HepG2 (cell line): Measurements from ENCODE around the gene SIRT7. TPM values are rescaled to one million over a fixed set of nuclear protein-coding genes. Genes with fewer than 3 reads are reported as not detected.
A peak's percentile ranks its signal among the peaks of the same experiment; 100 is the strongest.

Experiments used
- AFF4 ChIP-seq: sonication (generic); formaldehyde crosslinking; IDR thresholded peaks from 2 replicates; pipeline ENCODE4 v1.4.0; 2020; ENCODE audit warnings: missing genetic modification reagents
- AGO2 ChIP-seq: fragments of 200-400 bp; formaldehyde crosslinking; optimal IDR thresholded peaks from 2 replicates; pipeline ENCODE3; 2017; ENCODE audit warnings: mild to moderate bottlenecking, low read depth, low read length, moderate library complexity
- ATF4 ChIP-seq, 2 experiments: fragments of 450-650 bp in 1 of 2; sonication (generic) in 1 of 2; formaldehyde crosslinking; IDR thresholded peaks; 2 replicates each; pipeline versions ENCODE4 v1.5.0 to v1.8.0; 2020 to 2022; ENCODE audit warnings: mild to moderate bottlenecking in 1 of 2, missing genetic modification reagents in 1 of 2
- CHCHD3 ChIP-seq: sonication (generic); formaldehyde crosslinking; IDR thresholded peaks from 2 replicates; pipeline ENCODE4 v1.8.0; 2022; ENCODE audit warnings: mild to moderate bottlenecking, missing genetic modification reagents, moderate library complexity
- DPF2 ChIP-seq: sonication (generic); formaldehyde crosslinking; IDR thresholded peaks from 2 replicates; pipeline ENCODE4 v1.4.0; 2020; ENCODE audit warnings: mild to moderate bottlenecking, low read depth, missing genetic modification reagents, borderline replicate concordance
- GABPB1 ChIP-seq: IDR thresholded peaks from 2 replicates; pipeline ENCODE4 v1.6.1; 2016; ENCODE audit warnings: mild to moderate bottlenecking, missing genetic modification reagents, moderate library complexity, missing compliant biosample characterization
- HDAC6 ChIP-seq: fragments of 200-600 bp; sonication (generic); IDR thresholded peaks from 2 replicates; pipeline ENCODE4 v1.7.0; 2017; ENCODE audit warnings: mild to moderate bottlenecking, antibody characterized with exemption, low read length, low read depth
- HOXD1 ChIP-seq: sonication (generic); formaldehyde crosslinking; IDR thresholded peaks from 2 replicates; pipeline ENCODE4 v1.5.0; 2020; ENCODE audit warnings: missing genetic modification reagents
- JDP2 ChIP-seq: sonication (generic); formaldehyde crosslinking; IDR thresholded peaks from 2 replicates; pipeline ENCODE4 v1.8.1; 2022; ENCODE audit warnings: missing genetic modification reagents, borderline replicate concordance
- KLF11 ChIP-seq: IDR thresholded peaks from 2 replicates; pipeline ENCODE4 v1.6.1; 2016; ENCODE audit warnings: missing compliant biosample characterization
- MED8 ChIP-seq: sonication (generic); formaldehyde crosslinking; IDR thresholded peaks from 2 replicates; pipeline ENCODE4 v1.8.1; 2023; ENCODE audit warnings: mild to moderate bottlenecking, missing genetic modification reagents; ENCODE audit not compliant: insufficient replicate concordance
- MXD3 ChIP-seq: IDR thresholded peaks from 2 replicates; pipeline ENCODE4 v1.6.1; 2016; ENCODE audit warnings: mild to moderate bottlenecking, missing biosample characterization, missing genetic modification reagents
- MZF1 ChIP-seq: sonication (generic); formaldehyde crosslinking; IDR thresholded peaks from 2 replicates; pipeline ENCODE4 v1.8.1; 2023; ENCODE audit warnings: mild to moderate bottlenecking, missing genetic modification reagents, borderline replicate concordance
- TGIF2 ChIP-seq: IDR thresholded peaks from 2 replicates; pipeline ENCODE4 v1.6.1; 2016; ENCODE audit warnings: control low read depth, missing compliant biosample characterization
- ZNF136 ChIP-seq: sonication (generic); formaldehyde crosslinking; IDR thresholded peaks from 2 replicates; pipeline ENCODE4 v1.8.1; 2022; ENCODE audit warnings: low read depth, mild to moderate bottlenecking, moderate library complexity, missing genetic modification reagents
- ZNF30 ChIP-seq: sonication (generic); formaldehyde crosslinking; IDR thresholded peaks from 2 replicates; pipeline ENCODE4 v1.5.0; 2020; ENCODE audit warnings: mild to moderate bottlenecking, missing genetic modification reagents
- ZNF501 ChIP-seq: sonication (generic); formaldehyde crosslinking; IDR thresholded peaks from 2 replicates; pipeline ENCODE4 v1.5.1; 2020; ENCODE audit warnings: mild to moderate bottlenecking, moderate library complexity, missing genetic modification reagents
- ZNF567 ChIP-seq: sonication (generic); formaldehyde crosslinking; IDR thresholded peaks from 2 replicates; pipeline ENCODE4 v1.8.1; 2023; ENCODE audit warnings: mild to moderate bottlenecking, missing genetic modification reagents, borderline replicate concordance
- ZNF619 ChIP-seq: sonication (generic); formaldehyde crosslinking; IDR thresholded peaks from 2 replicates; pipeline ENCODE4 v1.4.0; 2020; ENCODE audit warnings: mild to moderate bottlenecking, missing genetic modification reagents
- ZNF672 ChIP-seq: sonication (generic); formaldehyde crosslinking; IDR thresholded peaks from 2 replicates; pipeline ENCODE4 v1.8.1; 2022; ENCODE audit warnings: missing genetic modification reagents
- ZNF737 ChIP-seq: sonication (generic); formaldehyde crosslinking; IDR thresholded peaks from 2 replicates; pipeline ENCODE4 v1.5.0; 2020; ENCODE audit warnings: missing genetic modification reagents, mild to moderate bottlenecking, borderline replicate concordance
- ZNF781 ChIP-seq: sonication (generic); formaldehyde crosslinking; IDR thresholded peaks from 2 replicates; pipeline ENCODE4 v1.5.1; 2020; ENCODE audit warnings: borderline replicate concordance, mild to moderate bottlenecking, missing genetic modification reagents; ENCODE audit errors: not compliant biosample characterization
- polyA plus RNA-seq, 8 experiments: library from polyadenylated mRNA; depleted of rRNA in 3 of 8; stranded (reverse) in 7 of 8; unstranded in 1 of 8; fragments of >200 nt; fragmentation: Illumina TruSeq in 4 of 8; extraction: Trizol in 4 of 8; gene quantifications; 2 replicates each; pipeline versions ENCODE4 v1.2.1 to v1.2.3, GENCODE V29; 2011 to 2016; ENCODE audit warnings: low read depth in 4 of 8, missing spikeins in 1 of 8, mixed read lengths in 1 of 8; ENCODE audit not compliant: insufficient read depth in 1 of 8
- total RNA-seq, 5 experiments: library from RNA; depleted of rRNA; stranded (reverse); fragments of >200 nt; fragmentation: Illumina TruSeq; extraction: Trizol; gene quantifications; 2 replicates each; pipeline ENCODE4 v1.2.3, GENCODE V29; 2016; ENCODE audit warnings: low read depth in 1 of 5
- TF ChIP-seq, protein P1 (sequence below): IDR thresholded peaks from 2 replicates; pipeline ENCODE4 v1.6.1; 2016; ENCODE audit warnings: missing compliant biosample characterization, missing genetic modification reagents, borderline replicate concordance

The SIRT7 gene
- total and polyA plus RNA-seq, 2 of the 13 experiments (the other 11 are each of a cell fraction or from before 2014, with no cell fraction given), result 8.3 to 24.8 TPM

DNA sequence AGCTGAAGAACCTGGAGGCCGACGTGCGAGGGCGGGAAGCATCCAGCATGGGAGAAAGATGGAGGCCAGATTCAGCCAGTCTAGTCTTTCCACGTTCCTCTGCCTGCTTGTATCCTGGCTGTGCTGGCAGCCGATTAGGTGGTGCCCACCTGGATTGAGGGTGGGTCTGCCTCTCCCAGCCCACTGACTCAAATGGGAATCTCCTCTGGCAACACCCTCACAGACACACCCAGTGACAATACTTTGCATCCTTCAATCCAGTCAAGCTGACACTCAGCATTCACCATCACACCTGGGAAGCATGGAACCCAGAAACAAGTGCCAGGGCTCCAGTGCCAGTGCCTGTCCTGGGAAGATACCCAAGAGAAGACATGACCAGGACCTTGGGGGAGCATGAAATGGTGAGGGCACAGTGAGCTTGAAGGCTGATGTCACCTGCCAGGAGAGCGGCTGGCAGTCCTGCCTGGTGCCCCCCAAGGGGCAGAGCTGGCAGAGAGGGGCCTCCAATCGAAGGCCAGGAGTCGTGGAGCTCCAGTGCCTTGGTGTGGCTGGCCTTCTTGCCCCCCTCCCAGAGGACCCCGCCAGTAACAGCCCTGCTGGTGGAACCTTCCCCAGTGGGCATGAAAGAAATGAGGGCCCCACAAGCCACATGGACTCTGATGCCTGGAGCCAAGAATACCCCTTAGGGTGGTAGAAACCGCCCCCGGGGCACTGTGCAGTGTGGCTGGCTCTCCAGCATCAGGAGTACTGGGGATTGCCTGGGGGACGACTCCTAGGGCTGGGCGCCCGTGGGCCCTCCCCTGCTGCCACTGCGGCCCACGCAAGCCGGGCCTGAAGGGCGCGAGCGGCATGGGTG is 16.6 kb downstream of the SIRT7 start (continued):
- TF ChIP-seq ZNF781 (CRISPR knock-in tag), result peak; percentile 31
- TF ChIP-seq JDP2 (CRISPR knock-in tag), result no peak
- TF ChIP-seq MZF1 (CRISPR knock-in tag), result no peak
- no peak for TF ChIP-seq KLF11 (CRISPR knock-in tag)
- TF ChIP-seq TGIF2 (CRISPR knock-in tag), result 0 out of 2 replicates have a peak, but pooled peaks have one; percentile 36
- TF ChIP-seq, protein P1, sequence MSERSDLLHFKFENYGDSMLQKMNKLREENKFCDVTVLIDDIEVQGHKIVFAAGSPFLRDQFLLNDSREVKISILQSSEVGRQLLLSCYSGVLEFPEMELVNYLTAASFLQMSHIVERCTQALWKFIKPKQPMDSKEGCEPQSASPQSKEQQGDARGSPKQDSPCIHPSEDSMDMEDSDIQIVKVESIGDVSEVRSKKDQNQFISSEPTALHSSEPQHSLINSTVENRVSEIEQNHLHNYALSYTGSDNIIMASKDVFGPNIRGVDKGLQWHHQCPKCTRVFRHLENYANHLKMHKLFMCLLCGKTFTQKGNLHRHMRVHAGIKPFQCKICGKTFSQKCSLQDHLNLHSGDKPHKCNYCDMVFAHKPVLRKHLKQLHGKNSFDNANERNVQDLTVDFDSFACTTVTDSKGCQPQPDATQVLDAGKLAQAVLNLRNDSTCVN (CRISPR knock-in tag), result 0 out of 2 replicates have a peak, but pooled peaks have one; percentile 9
- TF ChIP-seq ZNF737 (CRISPR knock-in tag), result peak; percentile 15; the same call in 1 of the 2 replicates
- no peak for TF ChIP-seq HDAC6
- peak; percentile 21 for TF ChIP-seq GABPB1 (CRISPR knock-in tag)
- no peak for TF ChIP-seq AFF4 (CRISPR knock-in tag)
- no peak for TF ChIP-seq ZNF136 (CRISPR knock-in tag)
- no peak for TF ChIP-seq ZNF672
- TF ChIP-seq MED8 (CRISPR knock-in tag), result peak; percentile 38
- 0 out of 2 replicates have a peak, but pooled peaks have one; percentile 54 for TF ChIP-seq ZNF567
- no peak for TF ChIP-seq MXD3 (CRISPR knock-in tag)
- no peak for TF ChIP-seq ZNF501 (CRISPR knock-in tag)
- peak; percentile 68; the same call in 1 of the 2 replicates for TF ChIP-seq CHCHD3
- TF ChIP-seq HOXD1 (CRISPR knock-in tag), result 0 out of 2 replicates have a peak, but pooled peaks have one; percentile 29
- 0 out of 2 replicates have a peak, but pooled peaks have one; percentile 27 for TF ChIP-seq ZNF30 (CRISPR knock-in tag)
- peak; percentile 28; the same call in 1 of the 2 replicates for TF ChIP-seq ZNF619
- no peak for TF ChIP-seq DPF2 (CRISPR knock-in tag)
- TF ChIP-seq ATF4 (CRISPR knock-in tag; IDR thresholded peaks at IDR 0.05), result peak in 1 of 2 experiments; percentile 36; a peak in 1 of 4 replicates
- TF ChIP-seq AGO2, result peak; percentile 97
